ENCODE results near the gene ASB2.

Gene ASB2

DNA sequence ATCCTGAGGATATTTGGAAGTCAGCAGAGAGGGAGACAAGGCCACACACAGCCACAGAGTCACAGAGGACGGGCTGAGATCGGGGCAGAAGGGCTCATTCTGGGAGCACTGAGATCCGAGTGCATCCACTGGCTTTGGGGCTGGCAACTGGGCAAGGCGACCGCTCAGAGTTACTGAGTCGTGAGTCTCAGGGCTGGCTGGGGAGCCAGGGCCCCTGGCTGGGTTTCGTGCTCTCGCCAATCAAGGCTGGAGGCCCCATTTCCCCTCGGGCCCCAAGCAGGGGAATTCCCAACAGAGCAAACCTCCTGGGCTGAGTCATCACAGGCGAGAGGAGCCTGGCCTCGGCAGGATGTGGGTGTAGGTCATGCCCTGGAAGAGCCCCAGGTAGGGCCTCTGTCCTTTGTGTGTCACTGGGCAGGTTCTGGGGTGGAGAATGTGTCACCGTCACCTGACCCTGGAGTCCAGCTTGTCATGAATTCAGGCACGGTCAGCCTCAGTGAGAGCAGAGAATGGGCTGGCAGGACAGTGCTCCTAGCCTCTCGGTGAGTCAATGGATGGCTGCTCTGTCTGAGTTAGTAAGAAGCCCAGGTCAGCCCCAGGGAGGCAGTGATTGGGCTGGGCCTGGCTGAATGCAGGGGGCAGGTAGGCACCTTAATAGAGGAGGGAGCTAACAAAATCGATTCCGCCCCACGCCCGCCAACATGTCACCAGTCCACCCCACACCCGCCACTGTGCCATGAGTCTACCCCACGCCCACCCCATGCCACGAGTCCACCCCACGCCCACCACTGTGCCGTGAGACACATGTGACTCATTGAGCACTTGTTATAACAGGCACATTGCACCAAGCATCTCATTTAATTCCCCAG, 16.9 kb downstream of the ASB2 start (continued):
- TF ChIP-seq ZNF366 (tag by site-specific recombination; conservative IDR thresholded peaks at IDR 0.05) (no peak), RBAK (tag by site-specific recombination; IDR thresholded peaks at IDR 0.05) (no peak), SP2 (tag by site-specific recombination; IDR thresholded peaks at IDR 0.05) (0 out of 2 replicates have a peak, but pooled peaks have one; percentile 7), ZNF18 (tag by site-specific recombination; IDR thresholded peaks at IDR 0.05) (no peak), KLF8 (tag by site-specific recombination; IDR thresholded peaks at IDR 0.05) (no peak), ZNF184 (tag by site-specific recombination; IDR thresholded peaks at IDR 0.05) (no peak), TRIM28 (IDR thresholded peaks at IDR 0.05; ENCODE audit: borderline replicate concordance, low read length) (no peak), ZNF341 (tag by site-specific recombination; IDR thresholded peaks at IDR 0.05; ENCODE audit: low read depth) (peak; percentile 87), ZBTB49 (tag by site-specific recombination; IDR thresholded peaks at IDR 0.05; ENCODE audit: low read depth) (no peak), SCRT1 (tag by site-specific recombination; IDR thresholded peaks at IDR 0.05; ENCODE audit: borderline replicate concordance) (no peak), OVOL3 (tag by site-specific recombination; IDR thresholded peaks at IDR 0.05) (no peak), ZBTB48 (tag by site-specific recombination; IDR thresholded peaks at IDR 0.05) (peak; percentile 60; the same call in 1 of the 2 replicates), BCL11B (tag by site-specific recombination; IDR thresholded peaks at IDR 0.05; ENCODE audit: low read depth) (no peak), KLF7 (tag by site-specific recombination; IDR thresholded peaks at IDR 0.05; ENCODE audit: borderline replicate concordance) (no peak), BCL6B (tag by site-specific recombination; IDR thresholded peaks at IDR 0.05) (no peak), ZNF114 (tag by site-specific recombination; IDR thresholded peaks at IDR 0.05) (no peak), ZIC2 (tag by site-specific recombination; IDR thresholded peaks at IDR 0.05) (peak; percentile 83), ZNF658 (tag by site-specific recombination; IDR thresholded peaks at IDR 0.05) (no peak)
- TF ChIP-seq, protein P1, sequence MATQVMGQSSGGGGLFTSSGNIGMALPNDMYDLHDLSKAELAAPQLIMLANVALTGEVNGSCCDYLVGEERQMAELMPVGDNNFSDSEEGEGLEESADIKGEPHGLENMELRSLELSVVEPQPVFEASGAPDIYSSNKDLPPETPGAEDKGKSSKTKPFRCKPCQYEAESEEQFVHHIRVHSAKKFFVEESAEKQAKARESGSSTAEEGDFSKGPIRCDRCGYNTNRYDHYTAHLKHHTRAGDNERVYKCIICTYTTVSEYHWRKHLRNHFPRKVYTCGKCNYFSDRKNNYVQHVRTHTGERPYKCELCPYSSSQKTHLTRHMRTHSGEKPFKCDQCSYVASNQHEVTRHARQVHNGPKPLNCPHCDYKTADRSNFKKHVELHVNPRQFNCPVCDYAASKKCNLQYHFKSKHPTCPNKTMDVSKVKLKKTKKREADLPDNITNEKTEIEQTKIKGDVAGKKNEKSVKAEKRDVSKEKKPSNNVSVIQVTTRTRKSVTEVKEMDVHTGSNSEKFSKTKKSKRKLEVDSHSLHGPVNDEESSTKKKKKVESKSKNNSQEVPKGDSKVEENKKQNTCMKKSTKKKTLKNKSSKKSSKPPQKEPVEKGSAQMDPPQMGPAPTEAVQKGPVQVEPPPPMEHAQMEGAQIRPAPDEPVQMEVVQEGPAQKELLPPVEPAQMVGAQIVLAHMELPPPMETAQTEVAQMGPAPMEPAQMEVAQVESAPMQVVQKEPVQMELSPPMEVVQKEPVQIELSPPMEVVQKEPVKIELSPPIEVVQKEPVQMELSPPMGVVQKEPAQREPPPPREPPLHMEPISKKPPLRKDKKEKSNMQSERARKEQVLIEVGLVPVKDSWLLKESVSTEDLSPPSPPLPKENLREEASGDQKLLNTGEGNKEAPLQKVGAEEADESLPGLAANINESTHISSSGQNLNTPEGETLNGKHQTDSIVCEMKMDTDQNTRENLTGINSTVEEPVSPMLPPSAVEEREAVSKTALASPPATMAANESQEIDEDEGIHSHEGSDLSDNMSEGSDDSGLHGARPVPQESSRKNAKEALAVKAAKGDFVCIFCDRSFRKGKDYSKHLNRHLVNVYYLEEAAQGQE (tag by site-specific recombination; IDR thresholded peaks at IDR 0.05): no peak
- TF ChIP-seq, protein P2, sequence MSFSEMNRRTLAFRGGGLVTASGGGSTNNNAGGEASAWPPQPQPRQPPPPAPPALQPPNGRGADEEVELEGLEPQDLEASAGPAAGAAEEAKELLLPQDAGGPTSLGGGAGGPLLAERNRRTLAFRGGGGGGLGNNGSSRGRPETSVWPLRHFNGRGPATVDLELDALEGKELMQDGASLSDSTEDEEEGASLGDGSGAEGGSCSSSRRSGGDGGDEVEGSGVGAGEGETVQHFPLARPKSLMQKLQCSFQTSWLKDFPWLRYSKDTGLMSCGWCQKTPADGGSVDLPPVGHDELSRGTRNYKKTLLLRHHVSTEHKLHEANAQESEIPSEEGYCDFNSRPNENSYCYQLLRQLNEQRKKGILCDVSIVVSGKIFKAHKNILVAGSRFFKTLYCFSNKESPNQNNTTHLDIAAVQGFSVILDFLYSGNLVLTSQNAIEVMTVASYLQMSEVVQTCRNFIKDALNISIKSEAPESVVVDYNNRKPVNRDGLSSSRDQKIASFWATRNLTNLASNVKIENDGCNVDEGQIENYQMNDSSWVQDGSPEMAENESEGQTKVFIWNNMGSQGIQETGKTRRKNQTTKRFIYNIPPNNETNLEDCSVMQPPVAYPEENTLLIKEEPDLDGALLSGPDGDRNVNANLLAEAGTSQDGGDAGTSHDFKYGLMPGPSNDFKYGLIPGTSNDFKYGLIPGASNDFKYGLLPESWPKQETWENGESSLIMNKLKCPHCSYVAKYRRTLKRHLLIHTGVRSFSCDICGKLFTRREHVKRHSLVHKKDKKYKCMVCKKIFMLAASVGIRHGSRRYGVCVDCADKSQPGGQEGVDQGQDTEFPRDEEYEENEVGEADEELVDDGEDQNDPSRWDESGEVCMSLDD (tag by site-specific recombination; IDR thresholded peaks at IDR 0.05): peak; percentile 69
- TF ChIP-seq, protein P3, sequence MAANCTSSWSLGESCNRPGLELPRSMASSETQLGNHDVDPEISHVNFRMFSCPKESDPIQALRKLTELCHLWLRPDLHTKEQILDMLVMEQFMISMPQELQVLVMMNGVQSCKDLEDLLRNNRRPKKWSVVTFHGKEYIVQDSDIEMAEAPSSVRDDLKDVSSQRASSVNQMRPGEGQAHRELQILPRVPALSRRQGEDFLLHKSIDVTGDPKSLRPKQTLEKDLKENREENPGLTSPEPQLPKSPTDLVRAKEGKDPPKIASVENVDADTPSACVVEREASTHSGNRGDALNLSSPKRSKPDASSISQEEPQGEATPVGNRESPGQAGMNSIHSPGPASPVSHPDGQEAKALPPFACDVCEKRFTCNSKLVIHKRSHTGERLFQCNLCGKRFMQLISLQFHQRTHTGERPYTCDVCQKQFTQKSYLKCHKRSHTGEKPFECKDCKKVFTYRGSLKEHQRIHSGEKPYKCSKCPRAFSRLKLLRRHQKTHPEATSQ (tag by site-specific recombination; IDR thresholded peaks at IDR 0.05): no peak
- TF ChIP-seq, protein P4, sequence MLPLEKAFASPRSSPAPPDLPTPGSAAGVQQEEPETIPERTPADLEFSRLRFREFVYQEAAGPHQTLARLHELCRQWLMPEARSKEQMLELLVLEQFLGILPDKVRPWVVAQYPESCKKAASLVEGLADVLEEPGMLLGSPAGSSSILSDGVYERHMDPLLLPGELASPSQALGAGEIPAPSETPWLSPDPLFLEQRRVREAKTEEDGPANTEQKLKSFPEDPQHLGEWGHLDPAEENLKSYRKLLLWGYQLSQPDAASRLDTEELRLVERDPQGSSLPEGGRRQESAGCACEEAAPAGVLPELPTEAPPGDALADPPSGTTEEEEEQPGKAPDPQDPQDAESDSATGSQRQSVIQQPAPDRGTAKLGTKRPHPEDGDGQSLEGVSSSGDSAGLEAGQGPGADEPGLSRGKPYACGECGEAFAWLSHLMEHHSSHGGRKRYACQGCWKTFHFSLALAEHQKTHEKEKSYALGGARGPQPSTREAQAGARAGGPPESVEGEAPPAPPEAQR (tag by site-specific recombination; IDR thresholded peaks at IDR 0.05): no peak

All from HEK293 (cell line).